ENCODE data around the gene ZNF132.
"Not testable (repeated sequence)": the region's sequence is repeated elsewhere in the genome, so short reads cannot be mapped to it uniquely, and the experiment has no call there.

Gene ZNF132

GRCh38 chr19:58451358-58452101, 11.6 kb upstream of the ZNF132 start, which contains the start of gene ZNF324B:
Gene ZNF324B (plus strand): TSS chr19:58451622. CDS start chr19:58453702, 2,080 bp downstream.
- TF ChIP-seq CTCF (IDR thresholded peaks at IDR 0.05; ENCODE audit: borderline replicate concordance, control extremely low read depth, extremely low read depth, insufficient read depth, missing control alignments), result no peak
- in situ Hi-C loops (cut with MboI; ENCODE audit: low sequenced_read_pairs, unreplicated experiment), result no loop called here
- peak; percentile 98 for DNase-seq (ENCODE audit: low spot score)

DNA sequence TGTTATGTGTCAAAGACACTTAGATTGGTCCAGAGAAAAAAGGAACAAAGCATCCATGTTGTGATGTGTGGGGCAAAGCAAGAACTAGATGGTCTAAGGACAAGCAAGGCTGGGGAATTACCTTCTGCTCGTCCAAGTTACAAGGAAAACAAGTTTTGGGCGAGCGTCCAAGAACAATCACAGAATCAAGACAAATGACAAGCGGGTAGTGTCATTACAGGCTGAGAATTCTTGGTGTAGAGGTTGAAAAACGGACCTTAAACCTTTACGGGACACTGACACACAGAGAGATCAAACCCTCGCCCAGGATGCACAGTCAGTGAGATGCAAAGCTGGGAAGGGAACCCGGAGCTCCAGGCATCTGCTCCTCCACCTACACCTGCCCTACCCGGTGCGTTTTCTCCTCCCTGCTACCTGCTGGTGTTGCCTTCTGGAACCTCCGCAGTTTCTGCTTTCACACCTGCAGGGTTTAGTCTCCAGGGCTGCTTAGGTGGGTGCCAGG, 11.0 kb upstream of the ZNF132 start:
- in situ Hi-C loops (cut with MboI; ENCODE audit: low sequenced_read_pairs, unreplicated experiment), result no loop called here
- TF ChIP-seq CTCF (IDR thresholded peaks at IDR 0.05; ENCODE audit: borderline replicate concordance, control extremely low read depth, extremely low read depth, insufficient read depth, missing control alignments), result no peak
- no peak for DNase-seq (ENCODE audit: low spot score)

DNA sequence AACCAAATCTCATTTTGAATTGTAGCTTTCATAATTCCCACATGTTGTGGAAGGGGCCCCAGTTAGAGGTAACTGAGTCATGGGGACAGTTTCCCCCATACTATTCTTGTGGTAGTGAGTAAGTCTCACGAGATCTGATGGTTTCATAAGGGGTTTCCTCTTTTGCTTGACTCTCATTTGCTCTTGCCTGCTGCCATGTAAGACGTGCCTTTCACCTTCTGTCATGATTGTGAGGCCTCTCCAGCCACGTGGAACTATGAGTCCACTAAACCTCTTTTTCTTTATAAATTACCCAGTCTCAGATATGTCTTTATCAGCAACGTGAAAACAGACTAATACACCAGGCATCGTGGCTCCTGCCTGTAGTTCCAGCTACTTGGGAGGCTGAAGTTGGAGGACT, 10.0 kb upstream of the ZNF132 start:
- in situ Hi-C loops (cut with MboI; ENCODE audit: low sequenced_read_pairs, unreplicated experiment); DNase-seq (ENCODE audit: low spot score): not testable (repeated sequence)

- DNase-seq (ENCODE audit: low spot score); in situ Hi-C loops (cut with MboI; ENCODE audit: low sequenced_read_pairs, unreplicated experiment): not testable (repeated sequence)
Observed at GRCh38 chr19:58448860-58449259, 8.9 kb upstream of the ZNF132 start.

GRCh38 chr19:58442986-58443385, 3.0 kb upstream of the ZNF132 start:
- DNase-seq (ENCODE audit: low spot score); in situ Hi-C loops (cut with MboI; ENCODE audit: low sequenced_read_pairs, unreplicated experiment): not testable (repeated sequence)

- TF ChIP-seq CTCF (IDR thresholded peaks at IDR 0.05; ENCODE audit: borderline replicate concordance, control extremely low read depth, extremely low read depth, insufficient read depth, missing control alignments), result no peak
- in situ Hi-C loops (cut with MboI; ENCODE audit: low sequenced_read_pairs, unreplicated experiment), result no loop called here
Observed at GRCh38 chr19:58440556-58440955, 603 bp upstream of the ZNF132 start.

GRCh38 chr19:58434217-58434616, 5.7 kb downstream of the ZNF132 start:
- in situ Hi-C loops (cut with MboI; ENCODE audit: low sequenced_read_pairs, unreplicated experiment), result no loop called here

More at GRCh38 chr19:58440556-58440955, 603 bp upstream of the ZNF132 start:
- no peak for DNase-seq (ENCODE audit: low spot score)

More at GRCh38 chr19:58434217-58434616, 5.7 kb downstream of the ZNF132 start:
- no peak for TF ChIP-seq CTCF (IDR thresholded peaks at IDR 0.05; ENCODE audit: borderline replicate concordance, control extremely low read depth, extremely low read depth, insufficient read depth, missing control alignments)
- DNase-seq (ENCODE audit: low spot score), result no peak
